Measurements from ENCODE around the gene GPATCH4. TPM values are rescaled to one million over a fixed set of nuclear protein-coding genes. Genes with fewer than 3 reads are reported as not detected.

The GPATCH4 gene
- total and polyA plus RNA-seq, 2 of the 4 experiments (the other 2 are of a cell fraction): 32.6 to 41.8 TPM

- dilution Hi-C loops (cut with HindIII; ENCODE audit: low sequenced_read_pairs, unreplicated experiment): no loop called here
- CTCF ChIA-PET: no interaction called here
Measured at GRCh38 chr1:156551066-156551643, 50.1 kb downstream of the GPATCH4 start.

More at GRCh38 chr1:156551066-156551643, 50.1 kb downstream of the GPATCH4 start:
- no peak overlapping the region for H4K91ac ChIP-seq (ENCODE audit: insufficient read depth, low read depth, low read length)
- BruUV-seq (replicated peaks): no TSS peak
- H4K8ac ChIP-seq (ENCODE audit: low read depth in 2 of 2, low read length in 2 of 2): no peak overlapping the region
- no peak overlapping the region for H2BK20ac ChIP-seq (ENCODE audit: low read depth, low read length)
- H4K5ac ChIP-seq (ENCODE audit: low read depth, low read length): no peak overlapping the region
- POLR2A ChIA-PET (ENCODE audit: unreplicated experiment): no interaction called here
- DNase-seq: no peak
- peaks cover 0 to 22% of the 10 kb centered on the region in 2 experiments; a peak in 3 of 4 replicates for H3K79me1 ChIP-seq (ENCODE audit: low read depth in 1 of 2, low read length in 2 of 2)
- peaks cover 13% of the 10 kb centered on the region for H3K36me3 ChIP-seq (ENCODE audit: control insufficient read depth, insufficient read depth, low read length)
- no peaks in the 10 kb centered on the region for H3K27me3 ChIP-seq (ENCODE audit: control insufficient read depth, insufficient read depth, low read length)
- in situ Hi-C loops (cut with MboI; ENCODE audit: low sequenced_read_pairs) (no loop called here), intact Hi-C loops (cut with micrococcal nuclease) (no loop called here)
- H3K9ac ChIP-seq (ENCODE audit: low read depth, low read length): no peak overlapping the region
- peak overlapping the region; percentile 32 for H2AFZ ChIP-seq (replicated peaks; ENCODE audit: low read length, poor library complexity)
- no peak overlapping the region for H3K23ac ChIP-seq (ENCODE audit: low read depth, low read length)
- H3K27ac ChIP-seq (ENCODE audit: insufficient read depth, low read length): no peak overlapping the region
- no peak for ATAC-seq (ENCODE audit: low read depth)
- no peak overlapping the region for H2BK15ac ChIP-seq (ENCODE audit: low read depth, low read length)
- H3K4me2 ChIP-seq (ENCODE audit: low read depth, low read length): no peak overlapping the region
- no peak overlapping the region for H2AK9ac ChIP-seq (replicated peaks; ENCODE audit: low read depth, low read length, poor library complexity)
- H2BK120ac ChIP-seq (ENCODE audit: low read depth, low read length): no peak overlapping the region
- no peak overlapping the region for H2BK5ac ChIP-seq (ENCODE audit: low read depth, low read length, poor library complexity, severe bottlenecking)
- H3K56ac ChIP-seq (ENCODE audit: extremely low read depth, insufficient read depth, low read length): no peak overlapping the region
- H3K4me1 ChIP-seq (ENCODE audit: control insufficient read depth, insufficient read depth, low read length): no peaks in the 10 kb centered on the region
- TF ChIP-seq RAD21 (IDR thresholded peaks at IDR 0.05; ENCODE audit: low read length) (no peak), CHD1 (IDR thresholded peaks at IDR 0.05; ENCODE audit: low read depth, low read length) (no peak)
- no peak overlapping the region for H2AK5ac ChIP-seq (ENCODE audit: low read depth, low read length)
- no peak overlapping the region for H3K18ac ChIP-seq (ENCODE audit: low read depth, low read length)
- H3K14ac ChIP-seq (replicated peaks; ENCODE audit: low read depth, low read length): no peak overlapping the region
- H3K9me3 ChIP-seq (ENCODE audit: control insufficient read depth, insufficient read depth, low read length): no peaks in the 10 kb centered on the region
- H4K20me1 ChIP-seq (ENCODE audit: insufficient read depth, low read length): no peaks in the 10 kb centered on the region
- H3K4ac ChIP-seq (ENCODE audit: low read depth, low read length): no peak overlapping the region
- H3K9me1 ChIP-seq (ENCODE audit: insufficient read depth, low read length): peaks cover 13% of the 10 kb centered on the region
- no CpG with 5 or more reads among the region's 3 CpGs for WGBS, 2 experiments (ENCODE audit: extremely low coverage in 2 of 2, insufficient read length in 1 of 2)
- no peak overlapping the region for H3K4me3 ChIP-seq (ENCODE audit: insufficient read depth, low read depth, low read length)

Data from IMR-90 (cell line).